NT2/D1 (cell line): Measurements from ENCODE around the gene HDDC3.

Source experiments
- YY1 ChIP-seq: IDR thresholded peaks from 2 replicates; pipeline ENCODE4 v1.6.1; 2011; ENCODE audit not compliant: insufficient read length, insufficient read depth
- ZNF274 ChIP-seq: IDR thresholded peaks from 2 replicates; pipeline ENCODE4 v1.6.1; 2011; ENCODE audit warnings: mild to moderate bottlenecking, low read depth, low read length

GRCh38 chr15:90933301-90933700 is 952 bp upstream of the HDDC3 start:
- no peak for TF ChIP-seq ZNF274
- no peak for TF ChIP-seq YY1
